GM18511 (cell line): Measurements from ENCODE around the gene PRPF19.
A peak's percentile ranks its signal among the peaks of the same experiment; 100 is the strongest.

ENCODE experiments used
- ATAC-seq: cut with Tn5 transposase; IDR thresholded peaks from one replicate; pipeline ENCODE4 v1.9.1; 2021; ENCODE audit warnings: mild to moderate bottlenecking, moderate library complexity; ENCODE audit not compliant: unreplicated experiment

PRPF19 gene

DNA sequence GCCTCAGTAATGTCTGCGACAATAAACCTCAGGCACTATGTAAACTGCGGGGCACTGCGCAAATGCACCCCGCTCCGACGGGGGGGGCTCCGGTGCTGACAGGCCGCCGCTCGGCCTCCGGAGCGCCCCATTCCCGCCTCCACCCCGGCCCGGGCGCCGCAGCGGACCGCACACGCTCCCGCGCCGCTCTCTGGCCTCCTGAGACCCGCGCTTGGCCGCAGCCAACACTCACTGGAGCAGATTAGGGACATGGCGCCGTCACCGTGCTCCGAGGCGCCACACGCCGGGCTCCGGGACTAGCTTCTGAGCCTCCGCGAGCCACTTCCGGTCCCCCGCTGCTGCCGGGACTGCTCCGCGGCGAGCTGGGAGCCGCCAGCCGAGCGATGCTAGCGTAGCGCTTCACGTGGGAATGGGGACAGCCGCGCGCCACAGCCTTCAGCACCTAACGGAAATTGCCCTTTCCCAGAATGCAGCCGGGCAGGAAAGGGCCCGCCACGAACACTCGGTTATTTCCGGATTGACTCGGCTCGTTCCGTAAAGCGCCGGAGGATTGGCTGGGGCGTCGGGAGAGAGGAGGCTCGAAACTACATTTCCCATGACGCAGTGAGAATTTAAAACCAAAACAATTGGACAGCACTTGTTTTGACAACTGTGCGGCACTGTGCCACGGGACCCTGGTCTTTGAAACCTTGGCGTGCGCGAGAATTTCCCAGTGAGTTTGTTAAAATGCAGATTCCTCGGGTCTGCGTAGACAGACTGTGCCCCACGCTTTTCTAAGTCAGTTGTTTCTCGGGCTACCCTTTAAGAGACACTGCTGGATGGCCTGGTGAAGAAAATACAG lies at the start of gene PRPF19:
TSS of gene PRPF19 (minus strand) at position 454 of the 841 bp plus-strand sequence. CDS start at position 251, 203 bp downstream.
- peak; percentile 80 for ATAC-seq

GRCh38 chr11:60955571-60955970 lies 49.2 kb upstream of the PRPF19 start:
- no peak for ATAC-seq

GRCh38 chr11:60954421-60954820 lies 48.0 kb upstream of the PRPF19 start:
- ATAC-seq = no peak

DNA sequence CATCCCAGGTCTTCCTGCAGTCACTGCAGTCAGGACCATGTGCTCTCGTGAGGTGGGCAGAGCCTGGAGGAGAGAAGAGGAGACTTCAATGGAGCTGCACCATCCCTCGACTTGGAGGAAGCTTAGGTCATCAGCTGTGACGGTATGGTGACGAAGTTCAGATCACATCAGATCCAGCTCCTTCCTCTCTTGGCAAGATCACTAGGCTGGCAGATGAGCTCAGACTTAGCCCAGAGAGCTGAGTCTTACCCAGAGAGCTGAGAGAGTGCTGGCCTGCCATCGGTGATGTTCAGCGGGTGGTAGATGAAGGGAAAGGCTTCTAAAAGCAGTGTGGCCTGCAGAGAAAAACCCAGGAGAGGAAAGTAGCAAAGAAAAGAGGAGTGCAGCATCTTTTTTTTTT lies 47.4 kb upstream of the PRPF19 start:
- ATAC-seq = no peak

DNA sequence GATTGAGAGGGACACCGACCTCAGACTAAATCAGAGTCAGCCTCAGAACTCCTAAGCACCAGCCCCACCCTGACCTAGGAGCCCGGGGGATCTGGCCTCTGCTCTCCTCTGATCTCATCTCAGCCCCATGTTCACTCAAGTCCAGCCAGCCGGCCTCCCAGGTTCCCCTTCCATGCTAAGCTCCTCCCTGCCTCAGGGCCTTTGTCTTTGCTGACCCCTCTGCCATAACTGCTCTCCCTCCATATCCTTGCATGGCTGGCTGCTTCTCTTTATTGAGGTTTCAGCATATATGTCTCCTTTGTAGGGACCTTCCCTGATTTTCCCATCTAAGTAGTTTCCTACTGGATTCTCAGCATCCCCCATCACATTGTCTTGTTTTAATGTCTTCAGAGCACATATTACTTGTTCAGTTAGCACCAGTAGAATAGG lies 46.4 kb upstream of the PRPF19 start:
- ATAC-seq = peak; percentile 15

GRCh38 chr11:60951904-60952741 lies 45.7 kb upstream of the PRPF19 start, which contains the start of gene SLC15A3:
TSS of gene SLC15A3 (minus strand) at chr11:60952176. CDS start at chr11:60951551, 625 bp downstream.
- peak; percentile 79 for ATAC-seq

- no peak for ATAC-seq
Observed at GRCh38 chr11:60951606-60951903, 45.2 kb upstream of the PRPF19 start.

GRCh38 chr11:60950933-60951605 lies 44.7 kb upstream of the PRPF19 start:
- ATAC-seq = no peak

DNA sequence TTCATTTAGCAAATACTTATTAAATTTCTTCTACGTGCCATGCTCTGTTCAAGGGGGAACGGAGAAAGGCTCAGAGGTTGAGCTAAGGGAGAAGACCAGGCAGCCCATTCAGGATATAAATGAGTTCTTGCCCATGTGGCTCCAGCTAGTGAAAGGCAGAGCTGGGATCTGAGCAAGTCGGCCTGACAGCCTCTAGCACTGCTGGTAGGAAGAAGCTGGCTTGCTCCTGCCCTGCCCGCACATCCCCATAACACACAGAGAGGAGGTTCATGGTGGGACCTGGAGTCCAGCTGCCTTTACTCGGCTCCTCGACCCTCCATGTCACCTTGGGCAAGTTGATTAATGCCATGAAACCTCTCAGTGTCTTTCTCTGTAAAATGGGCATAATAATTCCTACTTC lies 43.6 kb upstream of the PRPF19 start:
- no peak for ATAC-seq

DNA sequence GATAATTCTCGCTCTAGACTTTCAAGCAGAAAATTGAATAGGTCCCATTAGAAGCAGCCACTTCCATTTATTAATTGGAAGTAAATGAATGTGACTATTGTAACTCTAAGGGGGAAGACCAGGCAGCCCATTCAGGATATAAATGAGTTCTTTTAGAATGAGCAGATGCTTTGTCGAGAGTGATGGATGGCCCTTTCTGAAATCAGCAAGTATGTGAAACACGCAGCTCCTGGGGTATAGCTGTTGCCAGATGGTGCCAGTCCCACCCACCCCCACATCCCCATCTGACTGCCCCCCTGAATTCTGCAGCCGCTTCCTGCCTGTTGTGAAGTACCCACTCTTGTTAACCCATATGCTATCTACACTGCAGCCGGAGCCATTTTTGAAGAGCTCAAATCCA lies 41.9 kb upstream of the PRPF19 start:
- no peak for ATAC-seq

GRCh38 chr11:60947700-60948099 lies 41.3 kb upstream of the PRPF19 start:
- no peak for ATAC-seq

- ATAC-seq = no peak
Observed at GRCh38 chr11:60946601-60947264, 40.3 kb upstream of the PRPF19 start.

- no peak for ATAC-seq
Observed at GRCh38 chr11:60945295-60945667, 38.9 kb upstream of the PRPF19 start.

DNA sequence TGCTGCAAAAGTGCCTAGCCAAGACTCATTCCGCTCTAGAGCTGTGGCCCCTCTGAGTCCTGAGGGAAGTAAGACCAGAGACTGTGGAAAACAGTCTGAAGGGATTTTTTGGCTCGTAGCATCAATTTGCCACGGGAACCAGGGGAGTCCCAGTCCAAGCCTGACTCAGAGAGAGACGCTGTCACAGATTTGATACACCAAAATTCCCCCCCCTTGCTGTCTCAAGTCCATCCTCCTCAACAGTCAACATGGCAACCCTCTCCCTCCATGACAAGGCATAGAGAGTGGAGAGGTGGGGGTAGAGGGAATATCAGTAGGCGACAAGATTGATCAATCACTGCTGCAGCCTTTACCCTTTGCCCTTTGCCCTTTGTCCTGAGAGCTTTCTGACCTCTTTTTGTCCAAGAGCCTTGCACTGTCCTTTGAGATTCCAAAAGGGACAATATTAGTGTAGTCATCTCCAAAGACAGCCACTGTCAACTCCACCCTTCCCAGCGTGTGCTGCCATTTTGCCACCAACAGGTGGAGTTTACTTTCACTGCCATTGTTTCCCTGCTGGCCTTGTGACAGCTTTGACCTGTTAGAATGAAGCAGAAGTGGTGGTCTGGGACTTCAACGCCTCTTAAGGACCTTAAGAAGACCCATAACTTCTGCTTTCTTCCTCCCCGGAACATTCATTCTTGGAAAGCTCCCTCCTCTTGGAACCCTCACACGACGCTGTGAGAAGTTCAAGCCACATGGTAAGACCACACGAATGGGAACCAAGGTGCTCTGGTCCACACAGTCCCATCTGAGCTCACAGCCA lies 38.3 kb upstream of the PRPF19 start:
- ATAC-seq = no peak

DNA sequence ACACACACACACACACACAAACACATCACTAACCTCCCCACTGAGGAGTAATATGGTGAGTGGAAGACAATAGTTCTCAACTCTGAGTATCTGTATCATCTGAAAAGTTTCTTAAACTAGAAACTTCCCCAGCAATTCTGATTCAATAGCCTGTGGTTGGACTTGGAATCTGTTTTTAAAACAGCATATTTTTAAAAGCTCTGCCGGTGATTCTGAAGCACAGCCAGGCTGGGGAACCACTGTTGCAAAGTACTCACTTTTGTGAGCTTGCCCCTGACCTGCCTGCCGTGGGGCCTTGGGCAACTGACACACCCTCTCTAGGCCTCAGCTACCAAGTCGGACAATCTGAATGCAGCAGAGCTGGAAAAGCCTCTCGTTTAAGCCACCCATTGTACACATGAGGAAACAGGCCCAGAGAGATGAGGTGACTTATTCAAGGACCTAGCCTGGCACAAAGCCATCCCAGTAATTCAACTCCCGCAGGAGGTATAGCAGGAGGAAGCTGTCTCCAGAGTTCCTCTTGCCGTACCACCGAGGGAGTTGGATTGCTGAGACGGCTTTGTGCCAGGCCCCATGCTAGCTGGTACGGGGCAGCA lies 36.7 kb upstream of the PRPF19 start:
- no peak for ATAC-seq

DNA sequence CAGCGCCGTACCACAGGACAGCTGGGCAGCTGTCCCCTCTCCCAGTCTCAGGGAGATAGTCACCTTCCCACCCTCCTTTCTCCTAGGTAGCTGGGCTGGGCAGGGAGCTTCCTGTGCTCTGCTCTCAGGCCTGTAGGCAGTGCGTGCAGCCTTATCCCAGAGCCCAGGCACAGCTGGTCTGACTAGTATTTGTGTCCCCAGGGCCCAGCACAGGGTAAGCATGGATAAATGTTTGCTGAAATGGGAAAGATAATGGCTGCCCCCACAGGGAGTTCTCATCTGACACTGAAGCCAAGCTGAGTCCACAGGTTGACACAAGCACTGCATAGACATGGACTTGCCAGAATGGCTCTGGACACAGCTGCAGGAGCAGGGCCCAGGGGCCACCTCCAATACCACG lies 35.8 kb upstream of the PRPF19 start:
- ATAC-seq = no peak

- ATAC-seq = no peak
Observed at GRCh38 chr11:60941371-60942119, 35.2 kb upstream of the PRPF19 start.

DNA sequence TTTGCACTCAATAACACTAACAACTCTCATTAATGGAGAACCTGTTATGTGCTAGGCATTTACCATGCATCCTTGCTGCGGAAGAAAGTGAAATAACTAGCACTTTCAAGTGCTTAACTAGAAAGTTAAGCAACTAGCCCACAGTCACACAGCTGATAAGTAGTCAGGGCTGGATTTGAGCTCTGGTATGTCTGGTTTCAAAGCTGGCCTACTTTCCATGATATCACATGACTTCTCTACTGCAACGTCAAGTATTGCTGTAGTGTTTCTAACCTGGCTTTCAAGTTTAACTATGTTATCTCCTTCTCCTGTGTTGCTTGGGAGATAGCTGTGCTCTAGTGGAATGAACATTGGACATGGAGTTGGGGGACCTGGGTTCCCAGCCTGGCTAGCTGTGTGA lies 33.5 kb upstream of the PRPF19 start:
- no peak for ATAC-seq

DNA sequence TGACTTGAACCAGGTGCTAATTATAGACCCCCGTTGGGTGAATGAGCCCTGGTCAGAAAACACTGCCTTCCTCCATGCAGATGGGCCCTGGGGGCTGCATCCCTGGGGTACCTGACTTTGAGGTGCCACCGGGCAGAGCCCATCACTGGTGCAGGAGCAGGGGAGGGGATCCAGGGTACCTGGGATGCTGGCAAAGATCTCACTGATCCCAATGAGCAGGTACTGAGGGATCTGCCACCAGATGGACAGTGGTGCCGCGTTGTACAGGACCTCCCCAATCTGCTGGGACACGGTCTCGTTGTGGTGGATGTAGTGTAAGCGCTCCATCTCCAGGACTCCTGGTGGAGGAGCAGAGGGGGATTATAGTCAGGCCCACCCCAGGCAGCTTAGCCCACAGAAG lies 32.9 kb upstream of the PRPF19 start:
- ATAC-seq = no peak
